H1 (cell line): Measurements from ENCODE around the gene MRPS16. TPM values are rescaled to one million over a fixed set of nuclear protein-coding genes. Genes with fewer than 3 reads are reported as not detected.

Source experiments
- BRCA1 ChIP-seq: IDR thresholded peaks from 2 replicates; pipeline ENCODE4 v1.6.1; 2012; ENCODE audit warnings: low read depth, low read length, improper control_type of control experiment
- SP2 ChIP-seq: IDR thresholded peaks from 2 replicates; pipeline ENCODE4 v1.6.1; 2012; ENCODE audit warnings: mild to moderate bottlenecking, low read length, inconsistent platforms
- TAF1 ChIP-seq: IDR thresholded peaks from 2 replicates; pipeline ENCODE4 v1.6.1; 2011; ENCODE audit warnings: mild to moderate bottlenecking, low read depth, low read length
- polyA plus RNA-seq, 7 experiments: library from polyadenylated mRNA; depleted of rRNA in 3 of 7; stranded (reverse) in 5 of 7; unstranded in 2 of 7; fragments of >200 nt in 5 of 7; fragments of 200-250 nt in 2 of 7; gene quantifications; 1 replicate in 5 of 7; 2 replicates in 1 of 7; 4 replicates in 1 of 7; pipeline versions ENCODE4 v1.2.1 to v1.2.3, GENCODE V29; 2011 to 2013; ENCODE audit warnings: missing spikeins in 2 of 7, mixed read lengths in 2 of 7
- total RNA-seq: library from RNA; stranded (reverse); fragmentation: NEBNext Ultra II Directional; extraction: Animal tissue kit (Norgen Biotek cat#: 25700); gene quantifications from 2 replicates; pipeline ENCODE4 v1.2.1, GENCODE V29; 2021

Gene MRPS16
- total and polyA plus RNA-seq, 2 of the 8 experiments (the other 6 are each of a cell fraction or from before 2014, with no cell fraction given) = 125 to 203 TPM

DNA sequence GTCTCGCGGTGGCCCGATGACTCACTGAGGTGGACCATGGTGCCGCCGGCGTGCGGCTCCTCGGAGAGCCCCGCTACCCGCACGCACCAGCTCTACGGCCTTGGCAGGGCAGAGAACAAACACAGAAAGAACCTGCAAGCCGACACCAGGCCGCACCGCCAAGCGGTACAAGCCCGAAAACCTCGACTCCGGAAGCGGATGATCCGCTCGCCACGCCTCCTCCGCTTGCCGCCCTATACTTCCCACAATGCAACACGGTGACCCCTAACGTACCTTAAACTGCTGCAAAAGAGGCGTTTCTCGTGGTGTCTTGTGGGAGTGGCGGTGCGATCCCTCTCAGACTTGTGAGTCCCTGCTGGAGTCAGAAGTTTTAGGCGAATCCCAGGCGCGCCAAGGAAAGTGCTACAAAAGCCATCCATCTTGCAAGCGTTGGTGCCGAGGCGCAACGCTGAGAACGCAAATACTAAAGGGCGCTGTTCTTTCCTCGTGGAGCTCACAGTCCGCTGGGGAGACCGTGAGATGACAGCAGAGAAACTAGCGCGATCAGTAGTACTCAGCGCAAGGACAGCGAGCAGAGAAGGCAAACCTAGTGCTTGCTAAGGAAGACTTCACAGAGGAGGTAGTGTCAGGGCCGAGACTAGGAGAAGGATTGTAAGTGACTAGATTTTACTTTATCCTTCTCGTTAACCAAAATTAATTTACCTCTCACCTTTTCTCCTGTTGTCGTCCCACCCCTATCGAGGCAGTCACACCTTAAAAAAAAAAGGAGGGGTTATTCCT, at the start of gene MRPS16 (continued):
- TF ChIP-seq TAF1 (peak; percentile 94), SP2 (no peak), BRCA1 (no peak)
